ENCODE data around the gene RAB29.

Gene RAB29

GRCh38 chr1:205802060-205802459 lies 26.8 kb upstream of the RAB29 start:
- Histone ChIP-seq H2BK5ac (ENCODE audit: low read length) (no peak overlapping the region), H3K18ac (ENCODE audit: low read length) (peak overlapping the region; percentile 45), H2AFZ (ENCODE audit: low read length) (no peak overlapping the region), H3K9ac (ENCODE audit: low read depth, low read length, poor library complexity) (no peak overlapping the region), H3K4ac (ENCODE audit: low read length) (no peak overlapping the region), H4K91ac (ENCODE audit: low read depth, low read length, poor library complexity) (no peak overlapping the region), H2BK15ac (ENCODE audit: low read length) (no peak overlapping the region), H3K27me3 (ENCODE audit: control insufficient read depth in 3 of 3, insufficient read depth in 3 of 3, low read depth in 1 of 3, low read length in 3 of 3) (no peaks in the 10 kb centered on the region), H3K27ac (replicated peaks; ENCODE audit: low read length) (no peak overlapping the region), H3K79me1 (ENCODE audit: low read depth, low read length) (no peaks in the 10 kb centered on the region), H3K4me2 (ENCODE audit: insufficient read depth, low read length, poor library complexity, severe bottlenecking) (no peak overlapping the region), H3K36me3 (replicated peaks in 1 of 2; ENCODE audit: control insufficient read depth in 2 of 2, insufficient read depth in 2 of 2, low read length in 2 of 2) (peaks cover 14 to 44% of the 10 kb centered on the region in 2 donors), H3K4me3 (ENCODE audit: low read length in 2 of 2) (no peak overlapping the region), H2AK5ac (ENCODE audit: low read depth, low read length) (no peak overlapping the region), H2BK12ac (ENCODE audit: low read length) (no peak overlapping the region), H4K8ac (ENCODE audit: low read depth, low read length) (no peak overlapping the region), H3K14ac (ENCODE audit: low read length) (no peak overlapping the region), H3K9me3 (replicated peaks in 1 of 2; ENCODE audit: control insufficient read depth in 2 of 2, insufficient read depth in 1 of 2, low read depth in 1 of 2, low read length in 2 of 2) (no peaks in the 10 kb centered on the region), H3K23ac (ENCODE audit: low read depth, low read length, poor library complexity) (no peak overlapping the region), H2BK120ac (ENCODE audit: low read depth, low read length) (no peak overlapping the region), H3K4me1 (ENCODE audit: control insufficient read depth in 2 of 2, insufficient read depth in 1 of 2, low read depth in 1 of 2, low read length in 2 of 2) (peaks cover 0 to 2% of the 10 kb centered on the region in 2 donors)
- WGBS, 2 donors (ENCODE audit: extremely low coverage in 2 of 2, insufficient read length in 2 of 2, insufficient replicate concordance in 1 of 2): no CpG with 5 or more reads among the region's 8 CpGs
- no peak for DNase-seq (ENCODE audit: low spot score)

GRCh38 chr1:205800981-205801703 lies 25.9 kb upstream of the RAB29 start:
- H2AK5ac ChIP-seq (ENCODE audit: low read depth, low read length): no peak overlapping the region
- no CpG with 5 or more reads among the region's 7 CpGs for WGBS, 2 donors (ENCODE audit: extremely low coverage in 2 of 2, insufficient read length in 2 of 2, insufficient replicate concordance in 1 of 2)
- no peaks in the 10 kb centered on the region for H3K9me3 ChIP-seq (replicated peaks in 1 of 2; ENCODE audit: control insufficient read depth in 2 of 2, insufficient read depth in 1 of 2, low read depth in 1 of 2, low read length in 2 of 2)
- H3K4me3 ChIP-seq (ENCODE audit: low read length in 2 of 2): no peak overlapping the region
- no peak overlapping the region for H3K23ac ChIP-seq (ENCODE audit: low read depth, low read length, poor library complexity)
- H3K18ac ChIP-seq (ENCODE audit: low read length): peak overlapping the region; percentile 19
- no peak overlapping the region for H2BK15ac ChIP-seq (ENCODE audit: low read length)
- no peak overlapping the region for H3K27ac ChIP-seq (replicated peaks; ENCODE audit: low read length)
- no peak overlapping the region for H2BK120ac ChIP-seq (ENCODE audit: low read depth, low read length)
- H2AFZ ChIP-seq (ENCODE audit: low read length): no peak overlapping the region
- no peak overlapping the region for H2BK5ac ChIP-seq (ENCODE audit: low read length)
- DNase-seq (ENCODE audit: low spot score): no peak
- H3K9ac ChIP-seq (ENCODE audit: low read depth, low read length, poor library complexity): no peak overlapping the region
- H3K4me2 ChIP-seq (ENCODE audit: insufficient read depth, low read length, poor library complexity, severe bottlenecking): no peak overlapping the region
- no peaks in the 10 kb centered on the region for H3K27me3 ChIP-seq (ENCODE audit: control insufficient read depth in 3 of 3, insufficient read depth in 3 of 3, low read depth in 1 of 3, low read length in 3 of 3)
- H3K14ac ChIP-seq (ENCODE audit: low read length): no peak overlapping the region
- H3K4ac ChIP-seq (ENCODE audit: low read length): no peak overlapping the region
- H2BK12ac ChIP-seq (ENCODE audit: low read length): no peak overlapping the region
- H4K91ac ChIP-seq (ENCODE audit: low read depth, low read length, poor library complexity): no peak overlapping the region
- H3K79me1 ChIP-seq (ENCODE audit: low read depth, low read length): no peaks in the 10 kb centered on the region
- no peak overlapping the region for H4K8ac ChIP-seq (ENCODE audit: low read depth, low read length)
- H3K36me3 ChIP-seq (replicated peaks in 1 of 2; ENCODE audit: control insufficient read depth in 2 of 2, insufficient read depth in 2 of 2, low read length in 2 of 2): peaks cover 17 to 48% of the 10 kb centered on the region in 2 donors
- H3K4me1 ChIP-seq (ENCODE audit: control insufficient read depth in 2 of 2, insufficient read depth in 1 of 2, low read depth in 1 of 2, low read length in 2 of 2): peaks cover 0 to 2% of the 10 kb centered on the region in 2 donors

DNA sequence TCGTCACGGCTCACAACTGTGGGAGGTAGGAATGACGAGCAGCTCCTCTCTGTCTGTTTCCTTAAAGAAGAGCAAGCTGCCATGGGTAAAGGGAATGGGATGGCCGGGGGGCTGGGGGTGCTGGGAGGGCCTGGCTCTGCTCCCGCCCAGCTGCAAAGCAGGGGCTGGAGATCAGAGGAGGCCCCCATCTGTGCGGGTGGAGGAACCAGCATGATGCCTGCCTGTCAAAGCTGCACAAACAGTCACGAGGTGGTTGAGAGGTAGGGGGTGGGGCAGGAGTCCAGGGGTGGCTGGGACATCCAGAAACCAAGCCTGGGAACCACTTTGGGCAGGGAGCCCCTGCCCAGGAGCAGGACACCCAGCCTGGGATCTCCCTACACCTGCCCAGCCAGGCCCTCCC lies 25.1 kb upstream of the RAB29 start:
- H2AFZ ChIP-seq (ENCODE audit: low read length): no peak overlapping the region
- no peaks in the 10 kb centered on the region for H3K79me1 ChIP-seq (ENCODE audit: low read depth, low read length)
- H3K27me3 ChIP-seq (ENCODE audit: control insufficient read depth in 3 of 3, insufficient read depth in 3 of 3, low read depth in 1 of 3, low read length in 3 of 3): no peaks in the 10 kb centered on the region
- H3K4ac ChIP-seq (ENCODE audit: low read length): no peak overlapping the region
- H2BK12ac ChIP-seq (ENCODE audit: low read length): no peak overlapping the region
- no peak overlapping the region for H3K4me2 ChIP-seq (ENCODE audit: insufficient read depth, low read length, poor library complexity, severe bottlenecking)
- H3K4me1 ChIP-seq (ENCODE audit: control insufficient read depth in 2 of 2, insufficient read depth in 1 of 2, low read depth in 1 of 2, low read length in 2 of 2): peaks cover 0 to 2% of the 10 kb centered on the region in 2 donors
- H3K4me3 ChIP-seq (ENCODE audit: low read length in 2 of 2): no peak overlapping the region
- H3K36me3 ChIP-seq (replicated peaks in 1 of 2; ENCODE audit: control insufficient read depth in 2 of 2, insufficient read depth in 2 of 2, low read length in 2 of 2): peaks cover 22 to 54% of the 10 kb centered on the region in 2 donors
- H2AK5ac ChIP-seq (ENCODE audit: low read depth, low read length): no peak overlapping the region
- H3K27ac ChIP-seq (replicated peaks; ENCODE audit: low read length): no peak overlapping the region
- no peaks in the 10 kb centered on the region for H3K9me3 ChIP-seq (replicated peaks in 1 of 2; ENCODE audit: control insufficient read depth in 2 of 2, insufficient read depth in 1 of 2, low read depth in 1 of 2, low read length in 2 of 2)
- no peak overlapping the region for H2BK15ac ChIP-seq (ENCODE audit: low read length)
- no peak overlapping the region for H4K8ac ChIP-seq (ENCODE audit: low read depth, low read length)
- peak overlapping the region; percentile 19 for H3K18ac ChIP-seq (ENCODE audit: low read length)
- no peak overlapping the region for H4K91ac ChIP-seq (ENCODE audit: low read depth, low read length, poor library complexity)
- no peak overlapping the region for H3K9ac ChIP-seq (ENCODE audit: low read depth, low read length, poor library complexity)
- H3K14ac ChIP-seq (ENCODE audit: low read length): no peak overlapping the region
- no peak overlapping the region for H2BK120ac ChIP-seq (ENCODE audit: low read depth, low read length)
- H2BK5ac ChIP-seq (ENCODE audit: low read length): no peak overlapping the region
- H3K23ac ChIP-seq (ENCODE audit: low read depth, low read length, poor library complexity): no peak overlapping the region
- DNase-seq (ENCODE audit: low spot score): no peak
- no CpG with 5 or more reads among the region's 7 CpGs for WGBS, 2 donors (ENCODE audit: extremely low coverage in 2 of 2, insufficient read length in 2 of 2, insufficient replicate concordance in 1 of 2)

GRCh38 chr1:205798577-205798976 lies 23.3 kb upstream of the RAB29 start:
- Histone ChIP-seq H2BK15ac (ENCODE audit: low read length) (no peak overlapping the region), H4K8ac (ENCODE audit: low read depth, low read length) (no peak overlapping the region), H3K18ac (ENCODE audit: low read length) (no peak overlapping the region), H4K91ac (ENCODE audit: low read depth, low read length, poor library complexity) (no peak overlapping the region), H2BK120ac (ENCODE audit: low read depth, low read length) (no peak overlapping the region), H3K27me3 (ENCODE audit: control insufficient read depth in 3 of 3, insufficient read depth in 3 of 3, low read depth in 1 of 3, low read length in 3 of 3) (no peaks in the 10 kb centered on the region), H3K79me1 (ENCODE audit: low read depth, low read length) (no peaks in the 10 kb centered on the region), H3K23ac (ENCODE audit: low read depth, low read length, poor library complexity) (no peak overlapping the region), H3K4ac (ENCODE audit: low read length) (no peak overlapping the region), H3K14ac (ENCODE audit: low read length) (no peak overlapping the region), H3K4me2 (ENCODE audit: insufficient read depth, low read length, poor library complexity, severe bottlenecking) (no peak overlapping the region), H3K9me3 (replicated peaks in 1 of 2; ENCODE audit: control insufficient read depth in 2 of 2, insufficient read depth in 1 of 2, low read depth in 1 of 2, low read length in 2 of 2) (no peaks in the 10 kb centered on the region), H3K27ac (replicated peaks; ENCODE audit: low read length) (no peak overlapping the region), H3K4me1 (ENCODE audit: control insufficient read depth in 2 of 2, insufficient read depth in 1 of 2, low read depth in 1 of 2, low read length in 2 of 2) (peaks cover 0 to 2% of the 10 kb centered on the region in 2 donors), H2AK5ac (ENCODE audit: low read depth, low read length) (no peak overlapping the region), H2BK12ac (ENCODE audit: low read length) (no peak overlapping the region), H3K4me3 (ENCODE audit: low read length in 2 of 2) (no peak overlapping the region), H3K9ac (ENCODE audit: low read depth, low read length, poor library complexity) (no peak overlapping the region), H2BK5ac (ENCODE audit: low read length) (no peak overlapping the region), H2AFZ (ENCODE audit: low read length) (no peak overlapping the region), H3K36me3 (replicated peaks in 1 of 2; ENCODE audit: control insufficient read depth in 2 of 2, insufficient read depth in 2 of 2, low read length in 2 of 2) (peaks cover 30 to 66% of the 10 kb centered on the region in 2 donors)
- no CpG with 5 or more reads among the region's 5 CpGs for WGBS, 2 donors (ENCODE audit: extremely low coverage in 2 of 2, insufficient read length in 2 of 2, insufficient replicate concordance in 1 of 2)
- no peak for DNase-seq (ENCODE audit: low spot score)
